Activated CD4-positive, CD25-positive, alpha-beta regulatory T cell treated with anti-CD3 and anti-CD28 coated beads, Interleukin-2, amount 50 U/mL, for 24 hours (primary cell): ENCODE measurements around the gene IGFL2.
A peak's percentile ranks its signal among the peaks of the same experiment; 100 is the strongest.
"Not testable (repeated sequence)": the region's sequence is repeated elsewhere in the genome, so short reads cannot be mapped to it uniquely, and the experiment has no call there.

Source experiments
- ATAC-seq, 2 donors: fragments of 150-1000 bp; cut with Tn5 transposase; one replicate each; pipeline ENCODE4 v1.10.0; 2021; ENCODE audit warnings: mild to moderate bottlenecking in 1 of 2, moderate library complexity in 1 of 2

IGFL2 gene

GRCh38 chr19:46144756-46145155 lies 3.3 kb upstream of the IGFL2 start:
- ATAC-seq, result no peak

GRCh38 chr19:46147166-46147740 lies 785 bp upstream of the IGFL2 start:
- ATAC-seq, result no peak

- no peak for ATAC-seq
Observed at GRCh38 chr19:46150606-46151005, 2.6 kb downstream of the IGFL2 start.

- ATAC-seq, result no peak
Observed at GRCh38 chr19:46155237-46155636, 7.2 kb downstream of the IGFL2 start.

GRCh38 chr19:46159418-46160232 lies 11.6 kb downstream of the IGFL2 start:
- ATAC-seq, result no peak

- ATAC-seq, result no peak
Observed at GRCh38 chr19:46160233-46160775, 12.3 kb downstream of the IGFL2 start.

GRCh38 chr19:46161642-46162257 lies 13.7 kb downstream of the IGFL2 start:
- ATAC-seq, result not testable (repeated sequence)

GRCh38 chr19:46162731-46163130 lies 14.7 kb downstream of the IGFL2 start:
- no peak for ATAC-seq

- no peak for ATAC-seq
Observed at GRCh38 chr19:46173886-46174480, 25.9 kb downstream of the IGFL2 start.

GRCh38 chr19:46176116-46176860 lies 28.2 kb downstream of the IGFL2 start:
- no peak for ATAC-seq

GRCh38 chr19:46179076-46179759 lies 31.2 kb downstream of the IGFL2 start:
- no peak for ATAC-seq

GRCh38 chr19:46180701-46181387 lies 32.8 kb downstream of the IGFL2 start:
- ATAC-seq, result no peak

- peak in 1 of 2 donors; percentile 60 for ATAC-seq
Observed at GRCh38 chr19:46181388-46181779, 33.3 kb downstream of the IGFL2 start.

GRCh38 chr19:46182476-46182875 lies 34.4 kb downstream of the IGFL2 start:
- no peak for ATAC-seq

- ATAC-seq, result peak in 1 of 2 donors; percentile 30
Observed at GRCh38 chr19:46184775-46185710, 37.0 kb downstream of the IGFL2 start.

- ATAC-seq, result no peak
Observed at GRCh38 chr19:46186101-46186716, 38.2 kb downstream of the IGFL2 start.

- ATAC-seq, result no peak
Observed at GRCh38 chr19:46186717-46187101, 38.7 kb downstream of the IGFL2 start.

GRCh38 chr19:46189971-46190888 lies 42.2 kb downstream of the IGFL2 start:
- ATAC-seq, result no peak

- ATAC-seq, result no peak
Observed at GRCh38 chr19:46191356-46191755, 43.3 kb downstream of the IGFL2 start.
